HepG2 (cell line): ENCODE data around the gene CCM2L. TPM values are rescaled to one million over a fixed set of nuclear protein-coding genes. Genes with fewer than 3 reads are reported as not detected.

Experiments
- ATAC-seq: fragments of 200-7000 bp; cut with Tn5 transposase; 3 replicates; pipeline ENCODE4 v1.9.1; 2020; ENCODE audit warnings: mild to moderate bottlenecking, moderate library complexity
- BruUV-seq: library from RNA; stranded (reverse); fragments of 400-500 nt; replicated peaks from 2 replicates; lab custom pipeline; 2021; lab: Mats Ljungman, UMichigan
- CTCF ChIA-PET: fragments of 300-600 bp; formaldehyde crosslinking; extraction: SDS; loops from one replicate; lab custom pipeline; 2021; ENCODE audit warnings: low total read pairs, inconsistent platforms, low intra/inter-chr PET ratio; lab: Yijun Ruan, JAX
- POLR2A ChIA-PET: fragments of 350-600 bp; sonication (Branson Sonifier 250); formaldehyde crosslinking; loops from one replicate; lab custom pipeline; 2020; ENCODE audit warnings: antibody characterized with exemption, inconsistent platforms; lab: Yijun Ruan, JAX
- DNase-seq: peaks from one replicate; pipeline ENCODE4 v3.0.0-alpha.2; 2015; ENCODE audit warnings: low spot score
- FAIRE-seq: peaks from 3 replicates; lab custom pipeline; 2011; peaks lifted over from hg19 to GRCh38; lab: Jason Lieb, UNC
- H2AFZ ChIP-seq: one replicate; pipeline ENCODE4 v1.6.1; 2011; ENCODE audit warnings: low read length, inconsistent platforms
- H3K27ac ChIP-seq: fragments of 300-600 bp; 3 replicates; pipeline ENCODE4 v1.8.0; 2011; ENCODE audit warnings: mixed run types, mild to moderate bottlenecking, mixed read lengths, low read length, inconsistent platforms; ENCODE audit not compliant: insufficient read depth; ENCODE audit errors: extremely low read length
- H3K27me3 ChIP-seq, 2 experiments: fragments of 200-600 bp in 1 of 2; 2 replicates in 1 of 2; 3 replicates in 1 of 2; pipeline versions ENCODE4 v1.6.0 to v1.8.0; 2011; ENCODE audit warnings: low read length in 2 of 2, mild to moderate bottlenecking in 2 of 2, moderate library complexity in 2 of 2, inconsistent platforms in 1 of 2; ENCODE audit not compliant: insufficient read depth in 2 of 2, control insufficient read depth in 1 of 2
- H3K36me3 ChIP-seq, 2 experiments: fragments of 200-600 bp in 1 of 2; replicated peaks in 1 of 2; 2 replicates in 1 of 2; 3 replicates in 1 of 2; pipeline versions ENCODE4 v1.5.1 to v1.8.0; 2011; ENCODE audit warnings: low read length in 2 of 2, inconsistent platforms in 1 of 2; ENCODE audit not compliant: insufficient read depth in 2 of 2, control insufficient read depth in 1 of 2
- H3K4me1 ChIP-seq: 2 replicates; pipeline ENCODE4 v1.5.1; 2012; ENCODE audit warnings: low read length, inconsistent platforms; ENCODE audit not compliant: insufficient read depth
- H3K4me2 ChIP-seq: 2 replicates; pipeline ENCODE4 v1.6.0; 2011; ENCODE audit warnings: low read depth, low read length, inconsistent platforms
- H3K4me3 ChIP-seq, 3 experiments: fragments of 200-600 bp in 1 of 3; sonication (generic), shearing (Covaris generic) in 1 of 3; replicated peaks in 1 of 3; 2 replicates each; pipeline ENCODE4 v1.5.1; 2011 to 2016; ENCODE audit warnings: low read length in 3 of 3, inconsistent platforms in 2 of 3, low read depth in 2 of 3, mild to moderate bottlenecking in 2 of 3, control low read depth in 1 of 3, mixed read lengths in 1 of 3; ENCODE audit not compliant: insufficient read depth in 1 of 3
- H3K79me2 ChIP-seq: one replicate; pipeline ENCODE4 v1.6.1; 2011; ENCODE audit warnings: low read length, inconsistent platforms; ENCODE audit not compliant: insufficient read depth
- H3K9ac ChIP-seq: 2 replicates; pipeline ENCODE4 v1.6.0; 2011; ENCODE audit warnings: mild to moderate bottlenecking, low read depth, low read length, inconsistent platforms; ENCODE audit not compliant: insufficient read depth
- H3K9me3 ChIP-seq: 2 replicates; pipeline ENCODE4 v1.5.1; 2012; ENCODE audit warnings: mild to moderate bottlenecking, low read length
- H4K20me1 ChIP-seq: 2 replicates; pipeline ENCODE4 v1.6.0; 2011; ENCODE audit warnings: inconsistent platforms, mild to moderate bottlenecking, low read length, moderate library complexity; ENCODE audit not compliant: insufficient read depth
- ARID5B ChIP-seq: IDR thresholded peaks from 2 replicates; pipeline ENCODE4 v1.4.0; 2020; ENCODE audit warnings: mild to moderate bottlenecking, missing genetic modification reagents
- CC2D1A ChIP-seq: sonication (generic); formaldehyde crosslinking; IDR thresholded peaks from 2 replicates; pipeline ENCODE4 v1.8.1; 2023; ENCODE audit warnings: mild to moderate bottlenecking, missing genetic modification reagents
- KDM5B ChIP-seq: sonication (generic); formaldehyde crosslinking; IDR thresholded peaks from 2 replicates; pipeline ENCODE4 v1.4.0; 2020; ENCODE audit warnings: missing genetic modification reagents, mild to moderate bottlenecking, borderline replicate concordance
- SP4 ChIP-seq: sonication (generic); formaldehyde crosslinking; IDR thresholded peaks from 2 replicates; pipeline ENCODE4 v1.8.1; 2023; ENCODE audit warnings: mild to moderate bottlenecking, missing genetic modification reagents
- TCF12 ChIP-seq, 2 experiments: fragments of 450-650 bp in 1 of 2; sonication (generic) in 1 of 2; formaldehyde crosslinking in 1 of 2; IDR thresholded peaks; 2 replicates each; pipeline versions ENCODE4 v1.6.1 to v1.8.0; 2017 to 2022; ENCODE audit warnings: antibody characterized with exemption in 1 of 2, mild to moderate bottlenecking in 1 of 2, missing genetic modification reagents in 1 of 2, moderate library complexity in 1 of 2
- ZFP36L1 ChIP-seq: sonication (generic); formaldehyde crosslinking; IDR thresholded peaks from 2 replicates; pipeline ENCODE4 v1.8.0; 2022; ENCODE audit warnings: mild to moderate bottlenecking, missing genetic modification reagents, moderate library complexity
- ZNF441 ChIP-seq: sonication (generic); formaldehyde crosslinking; IDR thresholded peaks from 2 replicates; pipeline ENCODE4 v1.7.0; 2021; ENCODE audit warnings: missing genetic modification reagents, borderline replicate concordance
- ZNF574 ChIP-seq: sonication (generic); formaldehyde crosslinking; IDR thresholded peaks from 2 replicates; pipeline ENCODE4 v1.4.0; 2020; ENCODE audit warnings: missing genetic modification reagents
- ZNF749 ChIP-seq: sonication (generic); formaldehyde crosslinking; IDR thresholded peaks from 2 replicates; pipeline ENCODE4 v1.8.0; 2022; ENCODE audit warnings: mild to moderate bottlenecking, missing genetic modification reagents, moderate library complexity, borderline replicate concordance
- WGBS: methylation state at CpG from one replicate; pipeline ENCODE4 v1.1.6; 2017; ENCODE audit warnings: low lambda C conversion rate; 5-methylcytosine and 5-hydroxymethylcytosine counted together
- in situ Hi-C: cut with HindIII; loops from 2 replicates; pipeline ENCODE4 v1.10.0; 2017; ENCODE audit warnings: low pct_unique_long_range_greater_than_20kb; ENCODE audit not compliant: extremely low pct_ligation_motif_present
- intact Hi-C: fragments of 100-400 bp; cut with micrococcal nuclease; formaldehyde crosslinking; loops from one replicate; pipeline ENCODE4 v1.10.0; 2022; ENCODE audit not compliant: unreplicated experiment
- polyA plus RNA-seq, 8 experiments: library from polyadenylated mRNA; depleted of rRNA in 3 of 8; stranded (reverse) in 7 of 8; unstranded in 1 of 8; fragments of >200 nt; fragmentation: Illumina TruSeq in 4 of 8; extraction: Trizol in 4 of 8; gene quantifications; 2 replicates each; pipeline versions ENCODE4 v1.2.1 to v1.2.3, GENCODE V29; 2011 to 2016; ENCODE audit warnings: low read depth in 4 of 8, missing spikeins in 1 of 8, mixed read lengths in 1 of 8; ENCODE audit not compliant: insufficient read depth in 1 of 8
- total RNA-seq, 5 experiments: library from RNA; depleted of rRNA; stranded (reverse); fragments of >200 nt; fragmentation: Illumina TruSeq; extraction: Trizol; gene quantifications; 2 replicates each; pipeline ENCODE4 v1.2.3, GENCODE V29; 2016; ENCODE audit warnings: low read depth in 1 of 5
- TF ChIP-seq, protein P1 (sequence below): fragments of 450-650 bp; IDR thresholded peaks from 2 replicates; pipeline ENCODE4 v1.6.1; 2017; ENCODE audit warnings: mild to moderate bottlenecking
- TF ChIP-seq, protein P2 (sequence below): sonication (generic); formaldehyde crosslinking; IDR thresholded peaks from 2 replicates; pipeline ENCODE4 v1.4.0; 2020; ENCODE audit warnings: missing genetic modification reagents

Gene CCM2L
- total and polyA plus RNA-seq, 2 of the 13 experiments (the other 11 are each of a cell fraction or from before 2014, with no cell fraction given) = 0.15 TPM; not detected in 1

DNA sequence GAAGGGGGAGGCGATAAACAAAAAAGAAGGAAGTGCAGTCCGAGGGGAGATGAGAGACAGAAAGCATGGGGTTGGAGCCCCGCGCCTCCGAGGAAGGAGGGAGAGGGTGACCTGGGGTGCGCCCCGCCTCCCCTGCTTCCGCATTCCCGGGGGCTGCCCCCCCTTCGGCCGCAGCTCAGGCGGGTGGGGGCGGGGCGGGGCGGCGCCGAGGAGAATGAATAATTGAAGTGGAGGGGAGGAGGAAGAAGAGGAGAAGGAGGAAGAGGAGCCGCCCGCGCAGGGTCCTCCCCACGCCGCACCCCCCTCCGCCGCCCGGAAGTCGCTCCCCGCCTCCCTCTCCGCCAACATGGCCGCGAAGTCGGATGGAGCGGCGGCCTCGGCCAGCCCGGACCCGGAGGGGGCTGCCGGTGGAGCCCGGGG, 42.4 kb upstream of the CCM2L start, which contains the start of gene XKR7:
XKR7 (plus strand) TSS at position 322 of the 420 bp plus-strand sequence; CDS start at position 347, 25 bp downstream.
- ChIA-PET POLR2A (no interaction called here), CTCF (no interaction called here)
- no peak within 1 kb of the TSS; the same call in 1 of the 2 replicates for H3K4me2 ChIP-seq
- DNase-seq (no peak), ATAC-seq (no peak), FAIRE-seq (no peak)
- no peaks in the 10 kb centered on the region for H3K36me3 ChIP-seq
- 43% methylated on average over 31 of the region's 38 CpGs for WGBS
- H3K27me3 ChIP-seq = no peaks in the 10 kb centered on the region; a peak in 2 of 5 replicates
- H3K4me1 ChIP-seq = no peaks in the 10 kb centered on the region
- H3K79me2 ChIP-seq = no peaks in the 10 kb centered on the region
- intact Hi-C loops = no loop called here
- no peak within 1 kb of the TSS for H3K9ac ChIP-seq
- no peak within 1 kb of the TSS; a peak in 1 of 6 replicates for H3K4me3 ChIP-seq
- in situ Hi-C loops = no loop called here
- H4K20me1 ChIP-seq = no peaks in the 10 kb centered on the region; the same call in 1 of the 2 replicates
- no peaks in the 10 kb centered on the region for H3K9me3 ChIP-seq
- BruUV-seq = no TSS peak
- H3K27ac ChIP-seq = no peak within 1 kb of the TSS
- no peak within 1 kb of the TSS for H2AFZ ChIP-seq
- no peak for TF ChIP-seq ZNF749 (CRISPR knock-in tag)
- no peak for TF ChIP-seq ZFP36L1
- TF ChIP-seq, protein P1, sequence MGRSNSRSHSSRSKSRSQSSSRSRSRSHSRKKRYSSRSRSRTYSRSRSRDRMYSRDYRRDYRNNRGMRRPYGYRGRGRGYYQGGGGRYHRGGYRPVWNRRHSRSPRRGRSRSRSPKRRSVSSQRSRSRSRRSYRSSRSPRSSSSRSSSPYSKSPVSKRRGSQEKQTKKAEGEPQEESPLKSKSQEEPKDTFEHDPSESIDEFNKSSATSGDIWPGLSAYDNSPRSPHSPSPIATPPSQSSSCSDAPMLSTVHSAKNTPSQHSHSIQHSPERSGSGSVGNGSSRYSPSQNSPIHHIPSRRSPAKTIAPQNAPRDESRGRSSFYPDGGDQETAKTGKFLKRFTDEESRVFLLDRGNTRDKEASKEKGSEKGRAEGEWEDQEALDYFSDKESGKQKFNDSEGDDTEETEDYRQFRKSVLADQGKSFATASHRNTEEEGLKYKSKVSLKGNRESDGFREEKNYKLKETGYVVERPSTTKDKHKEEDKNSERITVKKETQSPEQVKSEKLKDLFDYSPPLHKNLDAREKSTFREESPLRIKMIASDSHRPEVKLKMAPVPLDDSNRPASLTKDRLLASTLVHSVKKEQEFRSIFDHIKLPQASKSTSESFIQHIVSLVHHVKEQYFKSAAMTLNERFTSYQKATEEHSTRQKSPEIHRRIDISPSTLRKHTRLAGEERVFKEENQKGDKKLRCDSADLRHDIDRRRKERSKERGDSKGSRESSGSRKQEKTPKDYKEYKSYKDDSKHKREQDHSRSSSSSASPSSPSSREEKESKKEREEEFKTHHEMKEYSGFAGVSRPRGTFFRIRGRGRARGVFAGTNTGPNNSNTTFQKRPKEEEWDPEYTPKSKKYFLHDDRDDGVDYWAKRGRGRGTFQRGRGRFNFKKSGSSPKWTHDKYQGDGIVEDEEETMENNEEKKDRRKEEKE = no peak
- TF ChIP-seq ZNF441 = no peak
- TF ChIP-seq, protein P2, sequence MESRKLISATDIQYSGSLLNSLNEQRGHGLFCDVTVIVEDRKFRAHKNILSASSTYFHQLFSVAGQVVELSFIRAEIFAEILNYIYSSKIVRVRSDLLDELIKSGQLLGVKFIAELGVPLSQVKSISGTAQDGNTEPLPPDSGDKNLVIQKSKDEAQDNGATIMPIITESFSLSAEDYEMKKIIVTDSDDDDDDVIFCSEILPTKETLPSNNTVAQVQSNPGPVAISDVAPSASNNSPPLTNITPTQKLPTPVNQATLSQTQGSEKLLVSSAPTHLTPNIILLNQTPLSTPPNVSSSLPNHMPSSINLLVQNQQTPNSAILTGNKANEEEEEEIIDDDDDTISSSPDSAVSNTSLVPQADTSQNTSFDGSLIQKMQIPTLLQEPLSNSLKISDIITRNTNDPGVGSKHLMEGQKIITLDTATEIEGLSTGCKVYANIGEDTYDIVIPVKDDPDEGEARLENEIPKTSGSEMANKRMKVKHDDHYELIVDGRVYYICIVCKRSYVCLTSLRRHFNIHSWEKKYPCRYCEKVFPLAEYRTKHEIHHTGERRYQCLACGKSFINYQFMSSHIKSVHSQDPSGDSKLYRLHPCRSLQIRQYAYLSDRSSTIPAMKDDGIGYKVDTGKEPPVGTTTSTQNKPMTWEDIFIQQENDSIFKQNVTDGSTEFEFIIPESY (CRISPR knock-in tag) = no peak
- TF ChIP-seq CC2D1A = no peak
- TF ChIP-seq TCF12 (IDR thresholded peaks at IDR 0.05) = no peak
- no peak for TF ChIP-seq TCF12 (CRISPR knock-in tag; IDR thresholded peaks at IDR 0.05)
- no peak for TF ChIP-seq SP4
- no peak for TF ChIP-seq KDM5B
- TF ChIP-seq ZNF574 (CRISPR knock-in tag) = no peak
- TF ChIP-seq ARID5B (CRISPR knock-in tag) = no peak
